HEK293T (cell line): ENCODE measurements around the gene TBX5.

ENCODE experiments used
- CTCF ChIA-PET: fragments of 350-600 bp; formaldehyde crosslinking; extraction: SDS; loops from one replicate; lab custom pipeline; 2021; ENCODE audit warnings: antibody characterized with exemption, inconsistent platforms; lab: Yijun Ruan, JAX
- POLR2A ChIA-PET: fragments of 350-600 bp; formaldehyde crosslinking; extraction: SDS; loops from one replicate; lab custom pipeline; 2020; ENCODE audit warnings: antibody characterized with exemption, inconsistent platforms; lab: Yijun Ruan, JAX
- DNase-seq: peaks from one replicate; pipeline ENCODE4 v3.0.0; 2012; ENCODE audit warnings: mixed read lengths; ENCODE audit errors: extremely low spot score
- ARNT ChIP-seq: fragments of 450-650 bp; IDR thresholded peaks from 2 replicates; pipeline ENCODE4 v1.6.1; 2017; ENCODE audit warnings: mild to moderate bottlenecking
- BHLHE40 ChIP-seq: fragments of 450-650 bp; IDR thresholded peaks from 2 replicates; pipeline ENCODE4 v1.6.1; 2016; ENCODE audit warnings: mild to moderate bottlenecking, moderate library complexity, borderline replicate concordance
- CTBP1 ChIP-seq: fragments of 450-650 bp; IDR thresholded peaks from 2 replicates; pipeline ENCODE4 v1.6.1; 2016; ENCODE audit warnings: borderline replicate concordance
- ELF4 ChIP-seq: fragments of 450-650 bp; IDR thresholded peaks from 2 replicates; pipeline ENCODE4 v1.6.1; 2017; ENCODE audit warnings: antibody characterized with exemption
- FOXA1 ChIP-seq: fragments of 450-650 bp; IDR thresholded peaks from 2 replicates; pipeline ENCODE4 v1.6.1; 2016; ENCODE audit warnings: mild to moderate bottlenecking
- FOXK2 ChIP-seq: fragments of 450-650 bp; IDR thresholded peaks from 2 replicates; pipeline ENCODE4 v1.6.1; 2016; ENCODE audit warnings: mild to moderate bottlenecking
- FOXM1 ChIP-seq: fragments of 450-650 bp; IDR thresholded peaks from 2 replicates; pipeline ENCODE4 v1.6.1; 2017; ENCODE audit warnings: mild to moderate bottlenecking, borderline replicate concordance
- HDGF ChIP-seq: fragments of 450-650 bp; IDR thresholded peaks from 2 replicates; pipeline ENCODE4 v1.6.1; 2017; ENCODE audit warnings: antibody characterized with exemption, borderline replicate concordance
- L3MBTL2 ChIP-seq: fragments of 450-650 bp; conservative IDR thresholded peaks from 2 replicates; pipeline ENCODE4 v1.6.1; 2016; ENCODE audit warnings: mild to moderate bottlenecking
- LEF1 ChIP-seq: fragments of 450-650 bp; IDR thresholded peaks from 2 replicates; pipeline ENCODE4 v1.6.1; 2017; ENCODE audit warnings: mild to moderate bottlenecking, borderline replicate concordance
- NFRKB ChIP-seq: fragments of 450-650 bp; IDR thresholded peaks from 2 replicates; pipeline ENCODE4 v1.6.1; 2016; ENCODE audit warnings: mild to moderate bottlenecking, moderate library complexity
- PKNOX1 ChIP-seq: fragments of 450-650 bp; IDR thresholded peaks from 2 replicates; pipeline ENCODE4 v1.6.1; 2016
- SP1 ChIP-seq: fragments of 450-650 bp; IDR thresholded peaks from 2 replicates; pipeline ENCODE4 v1.6.1; 2017
- SUZ12 ChIP-seq: fragments of 450-650 bp; IDR thresholded peaks from 2 replicates; pipeline ENCODE4 v1.6.1; 2016; ENCODE audit warnings: mild to moderate bottlenecking
- TARDBP ChIP-seq: fragments of 450-650 bp; IDR thresholded peaks from 2 replicates; pipeline ENCODE4 v1.6.1; 2016
- ZNF384 ChIP-seq: fragments of 450-650 bp; IDR thresholded peaks from 2 replicates; pipeline ENCODE4 v1.6.1; 2016

Gene TBX5

GRCh38 chr12:114334395-114334794 is 71.5 kb downstream of the TBX5 start:
- DNase-seq, result no peak
- TF ChIP-seq TARDBP (no peak), HDGF (no peak), ZNF384 (no peak), LEF1 (no peak), PKNOX1 (no peak), FOXA1 (no peak), FOXK2 (no peak), CTBP1 (no peak), BHLHE40 (no peak), FOXM1 (no peak), ARNT (no peak), SP1 (no peak), L3MBTL2 (no peak), ELF4 (no peak), SUZ12 (no peak), NFRKB (no peak)
- ChIA-PET POLR2A (no interaction called here), CTCF (no interaction called here)

GRCh38 chr12:114328292-114328691 is 77.7 kb downstream of the TBX5 start:
- no peak for DNase-seq
- ChIA-PET CTCF (no interaction called here), POLR2A (no interaction called here)
- TF ChIP-seq FOXA1, result no peak

DNA sequence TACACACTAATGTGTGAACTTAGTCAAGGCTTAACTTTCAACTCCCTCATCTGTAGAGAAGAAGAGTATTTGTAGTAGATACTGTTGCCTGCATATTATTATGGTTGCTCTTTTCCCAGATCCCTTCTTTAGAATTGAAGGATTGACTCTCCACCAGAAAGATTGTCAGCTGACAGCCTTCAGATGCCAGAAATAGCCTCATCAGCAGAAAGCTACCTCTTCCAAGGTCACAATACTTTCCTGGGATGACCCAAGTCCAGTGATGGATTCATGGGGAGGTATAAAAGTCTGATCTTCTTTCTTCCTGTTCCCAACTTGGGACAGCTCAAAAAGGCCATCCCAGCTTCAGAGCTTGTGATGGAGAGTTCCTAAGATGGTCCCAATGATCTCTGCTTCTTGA is 78.2 kb downstream of the TBX5 start:
- CTCF ChIA-PET, result no interaction called here
- POLR2A ChIA-PET, result no interaction called here
- DNase-seq, result no peak
- TF ChIP-seq FOXM1 (no peak), PKNOX1 (no peak)

DNA sequence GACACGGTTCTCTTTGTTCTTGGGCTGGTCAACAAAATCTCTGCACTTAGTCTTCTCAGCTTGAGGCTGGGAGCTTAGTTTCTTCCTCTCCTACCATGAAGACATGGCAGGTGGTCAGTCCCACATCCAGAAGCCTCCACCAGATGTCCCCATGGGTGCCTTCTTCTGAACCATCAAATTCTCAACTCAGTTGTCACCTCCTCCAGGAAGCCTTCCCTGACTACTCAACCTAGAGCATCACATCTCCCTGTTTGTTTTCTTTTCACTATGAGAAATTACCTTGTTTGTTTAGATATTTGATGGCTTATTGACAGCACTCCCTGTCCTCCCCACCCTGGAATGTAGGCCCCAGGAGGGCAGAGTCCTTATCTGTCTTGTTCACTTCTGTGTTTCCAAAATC is 84.4 kb downstream of the TBX5 start:
- no peak for DNase-seq
- no peak for TF ChIP-seq FOXA1
- ChIA-PET POLR2A (no interaction called here), CTCF (no interaction called here)

- POLR2A ChIA-PET, result no interaction called here
- TF ChIP-seq ZNF384 (no peak), SP1 (no peak), HDGF (no peak), ARNT (no peak), NFRKB (no peak), L3MBTL2 (no peak), LEF1 (no peak), ELF4 (no peak), CTBP1 (no peak), TARDBP (no peak), PKNOX1 (no peak), SUZ12 (no peak), FOXM1 (no peak), FOXA1 (no peak), FOXK2 (no peak), BHLHE40 (no peak)
- DNase-seq, result no peak
- CTCF ChIA-PET, result no interaction called here
Measured at GRCh38 chr12:114320968-114321367, 85.0 kb downstream of the TBX5 start.

- ChIA-PET POLR2A (no interaction called here), CTCF (no interaction called here)
- no peak for TF ChIP-seq FOXM1
- TF ChIP-seq ELF4, result no peak
- TF ChIP-seq FOXA1, result no peak
- TF ChIP-seq ARNT, result no peak
- TF ChIP-seq FOXK2, result no peak
- TF ChIP-seq ZNF384, result no peak
- no peak for TF ChIP-seq SUZ12
- TF ChIP-seq LEF1, result no peak
- no peak for DNase-seq
Measured at GRCh38 chr12:114320101-114320500, 85.8 kb downstream of the TBX5 start.

- ChIA-PET CTCF (no interaction called here), POLR2A (no interaction called here)
- DNase-seq, result no peak
- TF ChIP-seq L3MBTL2 (no peak), TARDBP (no peak), PKNOX1 (no peak), FOXA1 (no peak), SP1 (no peak), FOXK2 (no peak)
Measured at GRCh38 chr12:114319422-114319821, 86.5 kb downstream of the TBX5 start.
